Limb (tissue), 2 donors: ENCODE results near the gene OTULIN.

Source experiments
- DNase-seq, 2 donors: peaks; one replicate each; pipeline ENCODE4 v3.0.0-alpha.2; 2016; ENCODE audit errors: extremely low spot score in 2 of 2

OTULIN gene

DNA sequence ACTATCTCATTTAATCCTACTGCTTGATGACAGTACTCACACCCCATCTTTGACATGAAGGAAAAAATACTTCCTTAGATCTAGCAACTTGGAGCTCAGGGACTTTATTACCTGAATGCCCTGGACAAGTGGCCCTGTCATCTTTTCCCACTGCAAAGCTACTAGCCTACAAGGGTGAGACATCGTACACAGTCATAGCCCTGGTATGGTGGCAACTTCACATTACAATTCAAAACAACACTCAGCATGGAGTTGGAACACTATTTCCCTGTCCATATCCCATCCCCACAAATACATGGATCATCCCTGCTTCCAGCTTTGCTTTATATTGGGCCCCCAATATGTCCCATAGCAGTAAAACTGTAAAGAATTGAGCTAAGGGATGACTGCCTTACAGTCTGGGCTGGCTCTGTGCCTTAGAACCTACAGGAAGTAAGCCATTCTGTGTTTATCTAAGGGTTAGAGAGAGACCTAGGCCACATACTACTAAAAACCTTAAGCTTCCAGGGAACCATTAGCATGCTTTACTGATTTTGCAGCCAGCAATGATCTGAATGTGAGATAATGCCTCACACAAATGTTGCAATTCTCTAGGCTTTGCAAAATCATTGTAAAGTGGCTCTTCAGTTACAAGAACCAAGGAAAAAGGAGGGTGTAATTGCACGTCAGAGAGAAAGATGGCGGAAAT, 55.9 kb downstream of the OTULIN start:
- no peak for DNase-seq

DNA sequence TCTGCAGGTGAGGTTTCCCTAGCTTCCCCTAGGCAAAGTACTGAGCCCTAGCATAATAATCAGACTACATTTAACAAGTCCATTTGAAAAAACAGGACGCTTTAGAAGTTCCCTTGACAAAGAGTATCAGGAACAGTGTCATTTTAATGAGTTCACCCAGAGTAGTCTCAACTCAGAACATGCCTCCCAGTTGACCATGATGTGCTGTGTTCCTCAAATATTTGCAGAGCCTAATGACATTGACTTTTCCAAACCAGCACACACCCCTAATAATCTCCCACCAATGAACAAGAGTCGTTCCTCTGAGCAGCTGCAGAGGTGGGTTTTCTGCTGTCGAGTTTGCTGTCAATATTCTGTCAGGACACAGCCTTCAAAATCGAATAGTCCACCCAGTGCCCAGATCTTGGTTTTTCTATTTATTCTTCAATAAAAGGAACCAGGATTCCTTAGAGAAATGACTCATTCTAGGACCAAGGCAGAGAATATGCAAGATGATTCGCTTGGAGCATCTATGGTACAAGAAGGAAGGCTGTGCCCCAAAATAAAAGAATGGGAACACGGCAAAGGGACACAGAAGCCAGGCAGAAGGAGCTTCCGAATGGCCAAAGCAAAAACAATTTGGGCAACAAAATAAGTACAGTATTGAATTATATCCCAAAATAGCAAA, 57.6 kb downstream of the OTULIN start:
- DNase-seq = no peak

DNA sequence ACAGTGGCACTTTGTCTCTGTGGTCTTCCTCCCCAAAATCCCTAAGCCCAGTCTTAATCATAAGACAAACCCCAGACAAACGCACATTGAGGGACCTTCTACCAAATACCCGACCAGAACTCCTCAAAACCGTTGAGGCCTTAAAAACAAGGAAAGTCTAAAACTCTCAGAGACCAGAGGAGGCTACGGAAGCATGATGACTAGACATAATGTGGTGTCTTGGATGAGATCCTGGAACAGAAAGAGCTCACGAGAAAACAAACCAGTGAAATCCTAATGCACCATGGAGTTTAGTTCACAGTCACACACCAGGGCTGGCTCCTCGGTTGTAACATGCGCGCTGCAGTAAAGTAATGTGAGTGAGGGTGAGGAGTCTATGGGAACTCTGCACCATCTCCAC, 58.4 kb downstream of the OTULIN start:
- no peak for DNase-seq

DNA sequence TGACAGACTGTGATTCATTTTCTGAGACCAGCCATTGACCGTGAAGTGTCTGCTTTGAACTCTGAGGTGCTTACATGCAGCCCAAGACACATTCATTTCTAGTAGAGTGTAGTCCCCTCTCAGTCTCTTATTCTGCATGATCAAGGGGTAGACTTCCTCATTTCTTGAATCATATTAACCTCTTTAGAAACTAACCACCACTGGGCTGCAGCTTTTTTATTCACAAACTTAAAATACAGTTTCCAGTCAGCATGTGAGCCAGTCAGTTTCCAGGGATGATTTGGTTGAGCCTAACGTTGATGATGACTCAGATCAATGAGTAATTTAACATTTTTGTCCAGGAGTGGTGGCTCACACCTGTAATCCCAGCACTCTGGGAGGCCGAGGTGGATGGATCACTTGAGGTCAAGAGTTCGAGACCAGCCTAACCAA, 59.2 kb downstream of the OTULIN start:
- no peak for DNase-seq

DNA sequence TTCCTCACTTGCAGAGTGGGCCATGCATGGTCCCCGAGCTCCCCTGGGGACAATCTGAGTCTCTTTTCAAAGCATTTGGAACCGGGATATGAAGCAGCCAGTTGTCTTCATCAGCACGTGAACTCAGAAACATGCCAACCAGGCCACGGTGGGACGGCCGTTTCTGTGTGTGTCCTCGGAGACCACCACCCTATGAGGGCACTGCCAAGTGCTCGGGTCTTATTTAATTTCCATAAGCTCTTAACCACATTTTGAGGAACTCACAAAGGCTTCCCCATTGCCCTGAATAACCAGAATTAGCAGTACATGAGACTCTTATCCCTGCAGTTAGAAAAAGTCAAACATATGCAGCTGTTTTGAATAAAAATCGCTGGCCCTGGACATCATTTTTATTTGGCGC, 60.1 kb downstream of the OTULIN start:
- no peak for DNase-seq

DNA sequence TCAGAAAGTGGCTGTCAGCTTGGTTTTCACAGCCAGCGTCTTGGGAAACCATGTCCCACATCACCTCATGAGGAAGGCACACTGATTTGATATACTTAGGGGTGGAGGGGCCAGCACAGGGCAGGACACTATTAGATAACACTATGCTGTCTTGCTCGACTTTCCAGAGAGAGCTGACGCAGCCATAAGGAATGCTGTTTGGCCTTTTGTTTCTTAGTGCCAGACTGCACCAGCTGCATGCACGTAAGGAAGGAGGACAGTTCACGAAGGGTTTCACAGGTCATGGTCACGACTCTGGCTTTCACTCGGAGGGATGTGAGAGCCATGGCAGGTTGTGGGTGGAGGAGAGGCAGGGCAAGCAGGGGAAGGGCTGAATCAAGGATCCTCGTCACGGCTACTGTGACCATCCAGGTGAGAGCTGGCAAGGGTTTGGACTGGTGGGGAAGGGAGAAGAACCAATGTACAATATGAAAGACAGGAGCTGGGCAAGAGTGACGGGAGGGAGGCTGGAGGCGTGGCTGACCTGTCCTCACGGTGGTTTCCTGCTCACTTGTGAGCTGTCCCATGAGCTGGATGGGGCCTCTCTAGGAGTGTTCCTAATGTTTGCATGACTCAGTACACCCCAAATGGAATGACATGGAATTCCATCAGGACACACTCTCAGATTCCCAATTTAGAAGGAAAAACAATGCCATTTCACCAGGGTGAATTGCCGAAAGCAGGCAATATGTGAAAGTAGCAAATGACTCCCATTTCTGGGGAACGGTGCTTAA, 61.7 kb downstream of the OTULIN start:
- DNase-seq = no peak

DNA sequence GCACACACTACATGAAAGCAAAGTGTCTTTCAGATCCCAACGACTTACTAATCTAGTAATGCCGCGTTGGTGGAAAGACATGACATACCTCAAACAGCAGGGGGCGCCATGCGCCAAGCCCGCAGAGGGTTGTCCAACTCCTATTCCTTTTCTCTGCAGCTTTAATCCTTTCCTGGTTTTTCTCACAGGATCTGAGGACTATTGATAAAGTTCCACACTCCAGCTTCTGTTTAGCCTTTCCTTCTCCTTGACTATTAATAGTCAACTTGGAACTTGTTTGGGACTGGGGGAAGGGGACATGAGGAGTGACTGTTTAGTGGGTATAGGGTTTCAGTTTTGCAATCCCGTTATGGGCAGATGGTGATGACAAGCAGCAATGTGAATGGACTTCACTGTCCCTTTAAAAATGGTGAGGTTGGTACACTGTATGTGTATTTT, 62.9 kb downstream of the OTULIN start:
- peak; percentile 85 to 89 for DNase-seq

DNA sequence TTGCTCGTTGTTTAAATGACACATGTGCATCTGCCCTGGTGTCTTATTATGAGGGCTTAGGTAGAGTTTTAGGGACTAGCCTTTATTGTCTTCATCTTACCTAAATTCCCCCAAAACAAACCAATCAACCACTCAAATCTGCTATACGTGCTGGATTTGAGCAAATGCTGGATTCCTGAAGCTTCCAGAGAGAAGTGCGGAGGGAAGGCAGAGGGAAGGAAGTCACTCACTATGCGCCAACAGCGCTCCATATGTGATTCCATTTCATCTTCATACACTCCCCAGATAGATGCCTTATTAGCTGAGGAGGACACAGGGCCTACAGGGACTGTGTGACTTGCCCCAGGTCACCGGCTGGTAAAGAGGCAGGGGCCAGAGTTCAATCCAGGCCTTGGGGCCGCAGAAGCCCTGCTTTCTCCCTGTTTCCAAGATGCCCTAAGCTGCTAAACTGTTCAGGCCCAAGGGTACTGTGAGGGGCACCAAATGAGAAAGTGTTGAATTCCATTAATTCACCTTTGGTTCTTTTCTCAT, 63.5 kb downstream of the OTULIN start:
- DNase-seq = no peak

DNA sequence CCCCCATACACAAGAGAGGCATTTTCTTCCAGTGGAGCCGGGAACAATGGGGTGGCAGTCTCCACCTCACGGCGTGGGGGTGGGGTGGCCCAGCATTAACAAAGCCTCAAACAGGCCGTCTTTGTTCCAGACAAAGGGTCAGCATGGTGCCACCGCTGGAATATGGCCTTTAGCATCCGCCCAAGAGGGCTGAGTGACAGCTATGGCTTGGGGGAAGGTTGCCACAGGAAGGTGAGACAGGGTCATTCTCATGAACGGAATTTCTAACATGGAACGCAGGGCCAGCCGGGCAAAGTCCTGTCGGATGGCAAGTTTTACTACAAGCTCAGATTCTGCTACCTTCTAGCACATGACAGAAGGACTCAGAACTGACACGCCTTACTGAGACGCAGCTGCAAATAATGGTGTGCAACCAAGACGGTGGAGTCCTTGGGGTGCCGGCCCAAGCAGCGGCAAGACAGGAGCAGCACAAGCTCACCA, 64.0 kb downstream of the OTULIN start:
- no peak for DNase-seq

DNA sequence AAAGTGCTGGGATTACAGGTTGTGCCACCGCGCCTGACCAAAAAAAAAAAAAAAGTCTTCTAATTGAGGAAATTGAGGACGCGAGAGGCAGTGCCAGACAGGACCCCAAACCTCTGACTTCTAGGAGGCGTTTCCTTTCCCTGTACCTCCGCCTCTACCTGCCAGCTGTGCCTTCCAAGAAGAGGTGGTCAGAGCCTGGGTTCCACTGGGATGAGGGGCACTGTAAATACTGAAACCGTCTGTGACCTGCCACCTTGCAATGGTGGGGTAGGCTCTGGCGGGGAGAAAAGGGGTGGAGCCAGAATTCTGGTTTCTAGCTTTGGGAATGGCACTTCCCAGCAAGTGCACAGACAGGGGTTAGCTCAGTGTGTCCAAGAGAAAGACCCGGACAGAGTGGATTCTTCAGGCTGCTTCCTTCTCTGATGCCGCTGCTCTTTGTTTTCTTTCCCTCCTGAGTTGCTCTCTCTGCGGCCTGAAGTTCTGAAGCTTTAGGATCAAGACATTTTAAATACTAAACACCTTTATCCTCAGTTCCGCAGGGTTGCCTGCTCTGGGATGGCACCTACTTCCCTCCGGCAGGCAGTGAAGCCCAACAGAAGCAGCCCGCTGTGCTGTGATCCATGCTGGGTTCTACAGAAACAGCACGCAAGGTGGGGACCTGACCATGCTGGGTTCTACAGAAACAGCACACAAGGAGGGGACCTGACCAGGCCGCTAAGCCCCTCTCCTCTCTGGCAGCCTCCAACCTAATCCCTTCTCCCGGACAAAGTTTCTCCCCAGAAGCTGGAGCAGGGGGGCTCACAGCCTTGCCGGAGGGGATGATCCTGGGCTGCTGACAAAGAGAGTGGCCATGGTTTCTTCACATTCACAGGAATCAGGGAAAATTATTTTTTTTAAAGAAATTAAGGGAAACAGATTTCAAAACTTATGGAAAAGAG, 65.2 kb downstream of the OTULIN start:
- no peak for DNase-seq

DNA sequence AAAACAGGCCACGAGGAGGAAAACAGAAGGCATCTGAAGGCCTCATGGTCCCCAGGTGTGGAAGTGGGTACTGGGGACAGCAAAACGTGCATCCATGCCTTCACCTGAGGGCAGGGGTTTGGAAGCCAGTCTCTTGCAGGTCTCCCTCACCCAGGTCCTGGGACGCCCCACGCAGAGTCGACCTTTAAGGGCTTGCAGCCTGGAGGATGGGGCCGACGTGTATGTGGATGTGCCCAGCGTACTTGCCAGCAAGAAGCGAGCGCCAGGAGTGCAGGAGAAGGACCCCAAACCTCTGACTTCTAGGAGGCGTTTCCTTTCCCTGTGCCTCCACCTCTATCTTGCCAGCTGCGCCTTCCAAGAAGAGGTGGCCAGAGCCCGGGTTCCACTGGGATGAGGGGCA, 65.9 kb downstream of the OTULIN start:
- no peak for DNase-seq

DNA sequence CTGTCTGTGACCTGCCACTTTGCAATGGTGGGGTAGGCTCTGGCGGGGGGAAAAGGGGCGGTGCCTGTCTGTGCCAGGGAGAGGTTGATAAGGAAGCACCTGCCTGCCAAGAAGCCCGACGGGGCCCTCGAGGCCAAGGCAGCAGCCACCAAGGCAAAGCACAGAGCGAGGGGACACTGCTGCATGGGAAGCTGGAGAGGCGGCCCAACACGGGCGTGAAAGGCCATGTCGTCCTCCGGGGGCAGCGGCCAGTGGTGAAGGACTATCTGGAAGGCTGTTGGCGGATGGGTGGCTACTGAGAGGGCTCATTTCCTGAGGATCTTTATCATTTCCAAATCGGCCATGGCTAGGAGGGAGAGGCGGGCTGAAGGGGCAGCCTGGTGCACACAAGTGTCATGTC, 66.4 kb downstream of the OTULIN start:
- no peak for DNase-seq

DNA sequence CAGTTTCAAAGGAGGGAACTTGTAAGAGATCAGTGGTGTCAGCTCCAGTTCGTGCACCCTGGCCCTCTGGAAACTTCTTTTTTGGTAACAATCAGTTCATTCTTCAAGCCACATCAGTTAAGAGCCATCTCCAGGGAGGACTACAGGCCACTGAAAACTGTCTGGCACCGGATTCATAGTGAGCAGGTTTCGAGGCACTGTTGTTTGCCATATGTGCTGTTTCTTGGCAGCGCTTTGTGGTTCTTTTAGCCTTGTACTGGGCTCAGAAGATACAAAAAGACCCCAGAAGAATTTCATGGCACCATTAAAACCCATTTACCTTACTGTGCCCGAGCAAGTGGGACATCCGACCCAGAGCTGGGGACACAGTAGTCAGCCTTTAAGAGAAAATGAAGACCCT, 68.5 kb downstream of the OTULIN start:
- no peak for DNase-seq

DNA sequence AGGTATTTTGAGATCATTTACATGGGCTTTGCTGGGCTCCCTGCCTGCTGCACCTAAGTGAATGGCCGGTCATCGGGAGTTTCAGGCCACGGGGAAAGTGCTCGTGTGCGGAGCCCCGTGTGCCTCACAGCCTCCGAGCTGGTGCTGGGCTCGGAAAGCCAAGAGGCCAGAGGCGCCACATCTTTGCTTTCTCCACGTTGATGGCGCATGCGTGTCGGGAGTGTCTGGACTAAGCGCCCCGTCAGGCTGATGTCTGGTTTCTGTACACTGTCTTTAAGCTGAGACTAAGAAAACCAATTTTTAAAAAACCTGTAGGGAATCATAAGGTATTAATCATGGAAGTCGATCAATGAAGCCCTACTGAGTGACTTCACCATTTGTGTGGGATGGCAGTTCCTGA, 69.1 kb downstream of the OTULIN start:
- no peak for DNase-seq

DNA sequence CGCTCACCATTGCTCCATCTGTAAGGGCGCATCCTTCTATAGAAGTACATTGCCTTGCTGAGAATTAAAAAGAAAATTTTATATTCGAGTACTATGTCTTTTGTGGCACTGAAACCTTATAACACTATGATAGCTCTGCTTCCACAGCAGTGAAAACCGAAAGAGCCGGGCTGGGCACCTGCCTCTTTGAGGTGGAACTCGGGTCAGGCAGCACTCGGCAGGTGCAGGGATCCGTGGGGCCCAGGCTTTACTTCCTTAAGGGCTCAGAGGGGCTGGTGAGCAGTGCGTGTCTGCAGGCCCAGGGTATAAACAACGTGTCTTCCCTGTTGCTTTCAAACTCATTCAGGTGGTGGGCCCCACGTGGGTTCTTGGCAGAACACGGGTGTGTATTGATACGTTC, 69.9 kb downstream of the OTULIN start:
- no peak for DNase-seq

DNA sequence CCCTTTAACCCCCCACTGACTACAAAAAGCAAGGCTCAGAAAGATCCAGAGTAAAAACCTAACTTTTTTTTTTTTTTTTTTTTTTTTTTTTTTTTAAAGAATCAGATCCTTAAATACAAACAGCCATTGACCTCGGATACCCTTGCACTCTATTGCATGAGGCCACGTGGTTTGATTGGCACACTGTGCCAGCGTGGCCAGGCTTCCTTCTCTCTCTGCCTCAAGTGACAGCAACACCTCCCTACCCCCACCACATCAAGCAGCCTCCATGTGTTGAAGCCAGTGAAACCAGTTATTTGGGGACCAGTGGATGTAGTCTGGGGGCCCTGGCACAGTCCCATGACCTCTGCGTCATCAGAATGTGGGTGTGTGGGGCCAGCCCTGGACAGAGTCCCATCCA, 71.4 kb downstream of the OTULIN start:
- no peak for DNase-seq

DNA sequence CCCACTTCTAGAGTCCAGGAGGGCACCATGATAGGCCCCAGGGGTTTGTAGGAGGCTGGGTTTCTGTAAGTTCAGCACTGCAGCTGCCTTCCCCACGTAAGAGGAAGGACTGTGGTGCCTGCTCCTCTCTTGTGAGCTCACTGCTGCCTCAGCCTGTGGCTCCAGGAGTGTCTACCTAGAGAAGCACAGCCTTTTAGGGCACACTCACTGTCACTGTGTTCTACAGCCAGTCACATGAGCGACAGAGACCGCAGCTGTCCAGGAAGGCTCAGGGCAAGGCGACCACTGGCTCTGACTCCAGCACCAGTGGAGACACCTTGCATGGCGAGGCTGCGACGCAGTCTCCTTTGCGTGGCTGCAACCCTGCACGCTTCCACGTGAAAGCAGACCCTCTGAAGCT, 72.8 kb downstream of the OTULIN start:
- DNase-seq = no peak

DNA sequence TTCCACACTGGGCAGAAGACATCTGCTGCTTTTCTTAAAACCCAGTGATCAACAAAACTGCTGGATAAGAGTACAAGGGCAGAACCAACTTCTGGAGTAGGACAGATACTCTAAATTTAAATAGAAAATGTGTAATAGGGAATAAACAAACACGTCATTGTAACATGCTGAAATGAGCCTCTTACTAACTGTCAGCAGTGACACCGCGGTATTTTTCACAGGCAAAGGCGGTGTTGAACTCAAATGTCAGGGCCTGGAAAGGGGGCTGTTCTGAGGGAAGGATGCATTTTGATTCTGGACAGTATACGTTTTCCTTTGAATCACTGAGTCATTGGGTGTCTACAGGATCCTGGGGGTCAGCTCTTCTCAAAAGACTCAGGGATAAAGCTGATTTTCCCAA, 73.5 kb downstream of the OTULIN start:
- DNase-seq = no peak

DNA sequence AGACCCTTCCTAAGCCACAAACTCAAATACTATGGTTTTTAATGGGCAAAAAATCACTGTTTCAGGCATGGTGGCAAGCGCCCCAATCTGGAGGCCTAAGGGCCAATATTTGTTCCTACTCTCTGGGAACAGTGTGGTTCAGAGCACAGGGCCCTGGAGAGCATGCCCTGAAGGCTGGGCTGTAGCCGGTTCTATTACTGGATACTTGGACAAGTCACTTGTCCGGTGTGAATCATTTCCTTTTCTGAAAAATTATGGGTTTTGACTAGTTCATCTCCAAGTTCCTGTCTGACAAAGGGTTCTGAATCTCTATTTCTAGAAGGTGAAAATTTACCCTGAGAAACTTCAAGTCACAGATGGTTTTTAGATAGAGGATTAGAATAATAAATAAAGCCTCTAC, 75.0 kb downstream of the OTULIN start:
- no peak for DNase-seq

DNA sequence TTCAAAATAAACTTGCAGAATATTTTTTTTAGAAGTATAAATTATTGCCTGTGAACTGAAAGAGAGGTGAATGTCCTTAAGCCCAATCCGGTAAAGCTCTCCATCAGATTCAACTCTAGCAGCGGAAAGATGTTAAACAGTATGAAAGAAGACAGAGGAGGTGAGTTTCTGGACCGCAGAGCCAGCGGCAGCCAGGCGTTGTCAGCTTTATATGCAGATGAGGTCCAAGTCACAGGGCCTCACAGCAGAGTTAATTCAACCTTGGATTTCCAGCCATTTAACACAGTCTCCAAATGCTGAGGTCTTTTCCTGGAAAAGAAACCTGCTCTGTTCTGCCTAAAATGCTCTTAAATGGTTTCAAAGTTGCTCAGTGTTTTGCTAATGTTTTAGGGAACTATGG, 75.5 kb downstream of the OTULIN start:
- DNase-seq = no peak

DNA sequence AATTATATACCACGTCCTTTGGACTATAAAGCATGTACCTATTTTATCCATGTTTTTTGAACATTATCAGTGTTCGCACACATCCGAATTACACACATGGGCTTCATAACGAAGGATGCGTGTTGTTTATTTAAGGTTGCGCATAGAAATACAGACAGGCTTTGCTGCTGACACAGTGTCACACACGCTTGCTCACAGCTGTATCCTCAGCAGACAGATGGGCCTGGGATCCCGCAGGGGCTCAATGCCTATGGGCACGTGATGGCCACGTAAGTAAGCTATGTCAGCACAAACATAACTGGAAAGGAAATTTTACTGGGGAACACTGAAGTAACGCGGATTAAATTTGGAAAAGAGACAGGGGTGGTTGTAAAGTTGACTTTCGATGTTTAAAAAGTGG, 76.6 kb downstream of the OTULIN start:
- no peak for DNase-seq
